Endothelial cell of umbilical vein (primary cell): ENCODE data around the gene ANKFN1. TPM values are rescaled to one million over a fixed set of nuclear protein-coding genes. Genes with fewer than 3 reads are reported as not detected.

Experiments used
- BruUV-seq: library from RNA; stranded (reverse); fragments of 400-500 nt; replicated peaks from 2 replicates; lab custom pipeline; 2021; lab: Mats Ljungman, UMichigan
- CTCF ChIA-PET: fragments of 300-600, 350-600 bp; sonication (Branson Sonifier 250); formaldehyde crosslinking; loops from one replicate; lab custom pipeline; 2021; ENCODE audit warnings: antibody characterized with exemption, inconsistent platforms; lab: Charles Lee
- POLR2A ChIA-PET: fragments of 300-600, 350-600 bp; sonication (Branson Sonifier 250); formaldehyde crosslinking; loops from one replicate; lab custom pipeline; 2021; ENCODE audit warnings: antibody characterized with exemption, inconsistent platforms; lab: Charles Lee
- DNase-seq: peaks from one replicate; pipeline ENCODE4 v3.0.0-alpha.2; 2011; ENCODE audit warnings: low read depth, low spot score
- FAIRE-seq: peaks from 2 replicates; lab custom pipeline; 2011; peaks lifted over from hg19 to GRCh38; lab: Jason Lieb, UNC
- H2AFZ ChIP-seq: 2 replicates; pipeline ENCODE4 v1.6.0; 2012; ENCODE audit warnings: low read depth, low read length, control low read depth, inconsistent platforms
- H3K27ac ChIP-seq: 2 replicates; pipeline ENCODE4 v1.5.1; 2011; ENCODE audit warnings: low read depth, mild to moderate bottlenecking, control low read depth, low read length, moderate library complexity; ENCODE audit not compliant: insufficient read depth
- H3K27me3 ChIP-seq, 2 experiments: 2 replicates each; pipeline versions ENCODE4 v1.6.0 to v1.6.1; 2011; ENCODE audit warnings: low read length in 2 of 2, mixed read lengths in 1 of 2; ENCODE audit not compliant: control insufficient read depth in 2 of 2, insufficient read depth in 2 of 2
- H3K36me3 ChIP-seq, 2 experiments: 2 replicates in 1 of 2; 3 replicates in 1 of 2; pipeline ENCODE4 v1.5.1; 2011; ENCODE audit warnings: low read length in 2 of 2, mild to moderate bottlenecking in 1 of 2, moderate library complexity in 1 of 2; ENCODE audit not compliant: control insufficient read depth in 2 of 2, insufficient read depth in 2 of 2; ENCODE audit errors: extremely low read depth in 1 of 2
- H3K4me1 ChIP-seq: 3 replicates; pipeline ENCODE4 v1.5.1; 2011; ENCODE audit warnings: mild to moderate bottlenecking, low read length; ENCODE audit not compliant: control insufficient read depth, insufficient read depth; ENCODE audit errors: extremely low read depth
- H3K4me2 ChIP-seq: 2 replicates; pipeline ENCODE4 v1.6.1; 2011; ENCODE audit warnings: low read length, control low read depth, mixed read lengths; ENCODE audit not compliant: insufficient read depth
- H3K4me3 ChIP-seq, 3 experiments: fragments of 200-600 bp in 1 of 3; sonication (generic), shearing (Covaris generic) in 1 of 3; replicated peaks in 1 of 3; 2 replicates each; pipeline ENCODE4 v1.5.1; 2011 to 2016; ENCODE audit warnings: control low read depth in 3 of 3, low read length in 3 of 3, mild to moderate bottlenecking in 2 of 3, inconsistent platforms in 1 of 3, low read depth in 1 of 3, moderate library complexity in 1 of 3; ENCODE audit not compliant: insufficient read depth in 1 of 3
- H3K79me2 ChIP-seq: 2 replicates; pipeline ENCODE4 v1.6.0; 2012; ENCODE audit warnings: low read length, inconsistent platforms; ENCODE audit not compliant: control insufficient read depth, insufficient read depth
- H3K9ac ChIP-seq: replicated peaks from 2 replicates; pipeline ENCODE3; 2011; ENCODE audit warnings: low read length, control low read depth; ENCODE audit not compliant: insufficient read depth; ENCODE audit errors: extremely low read depth
- H3K9me1 ChIP-seq: replicated peaks from 3 replicates; pipeline ENCODE4 v1.6.0; 2011; ENCODE audit warnings: mild to moderate bottlenecking, low read length; ENCODE audit not compliant: control insufficient read depth, insufficient read depth; ENCODE audit errors: extremely low read depth
- H3K9me3 ChIP-seq: replicated peaks from 2 replicates; pipeline ENCODE4 v1.5.1; 2012; ENCODE audit warnings: low read length, inconsistent platforms; ENCODE audit not compliant: control insufficient read depth, insufficient read depth
- H4K20me1 ChIP-seq: replicated peaks from 2 replicates; pipeline ENCODE3; 2011; ENCODE audit warnings: mild to moderate bottlenecking, low read length; ENCODE audit not compliant: control insufficient read depth, insufficient read depth; ENCODE audit errors: extremely low read depth
- CTCF ChIP-seq, 2 donors: IDR thresholded peaks; 1 replicate in 1 of 2; 2 replicates in 1 of 2; pipeline ENCODE4 v1.5.1; 2011; ENCODE audit warnings: low read length in 2 of 2, mild to moderate bottlenecking in 2 of 2, moderate library complexity in 2 of 2, control low read depth in 1 of 2, inconsistent platforms in 1 of 2, low read depth in 1 of 2; ENCODE audit not compliant: insufficient read depth in 1 of 2; ENCODE audit errors: extremely low read depth in 1 of 2
- EZH2 ChIP-seq: IDR thresholded peaks from 2 replicates; pipeline ENCODE4 v1.6.1; 2012; ENCODE audit warnings: borderline replicate concordance, low read depth, mild to moderate bottlenecking, moderate library complexity, low read length, inconsistent platforms; ENCODE audit not compliant: severe bottlenecking
- FOS ChIP-seq: IDR thresholded peaks from 2 replicates; pipeline ENCODE4 v1.6.1; 2011; ENCODE audit warnings: mild to moderate bottlenecking, low read length, moderate library complexity, borderline replicate concordance; ENCODE audit not compliant: insufficient read depth
- GATA2 ChIP-seq: IDR thresholded peaks from 2 replicates; pipeline ENCODE4 v1.7.0; 2011; ENCODE audit warnings: low read depth, mild to moderate bottlenecking, moderate library complexity, mixed read lengths, low read length; ENCODE audit not compliant: insufficient read length, insufficient read depth
- JUN ChIP-seq: IDR thresholded peaks from 2 replicates; pipeline ENCODE4 v1.6.1; 2011; ENCODE audit warnings: borderline replicate concordance, low read depth; ENCODE audit not compliant: insufficient read length, insufficient read depth
- MYC ChIP-seq: IDR thresholded peaks from one replicate; pipeline ENCODE4 v1.6.1; 2011; ENCODE audit warnings: mild to moderate bottlenecking, low read depth, low read length
- POLR2AphosphoS5 ChIP-seq: IDR thresholded peaks from 2 replicates; pipeline ENCODE4 v1.6.1; 2012; ENCODE audit warnings: low read depth, mild to moderate bottlenecking, control low read depth, low read length, moderate library complexity; ENCODE audit not compliant: insufficient read depth
- dilution Hi-C: fragments of 300-500 bp; cut with MboI; formaldehyde crosslinking; loops from one replicate; pipeline ENCODE4 v1.15.0; 2019; ENCODE audit warnings: low sequenced_read_pairs; ENCODE audit not compliant: extremely low pct_ligation_motif_present
- intact Hi-C: fragments of 100-400 bp; cut with micrococcal nuclease; formaldehyde crosslinking; loops from one replicate; pipeline ENCODE4 v1.10.0; 2022
- polyA plus RNA-seq, 4 experiments: library from polyadenylated mRNA; depleted of rRNA in 3 of 4; stranded (reverse) in 3 of 4; unstranded in 1 of 4; fragments of >200 nt; gene quantifications; 2 replicates each; pipeline versions ENCODE4 v1.2.1 to v1.2.3, GENCODE V29; 2011 to 2012; ENCODE audit warnings: missing spikeins in 1 of 4
- total RNA-seq: library from RNA; stranded (reverse); gene quantifications from 2 replicates; pipeline ENCODE4 v1.2.3, GENCODE V29; 2021
- TF ChIP-seq, protein P1 (sequence below): IDR thresholded peaks from 2 replicates; pipeline ENCODE4 v1.6.1; 2011; ENCODE audit not compliant: insufficient read depth, insufficient read length

Gene ANKFN1
- total and polyA plus RNA-seq, 2 donors (not counting 3 experiments of a cell fraction or from before 2014, with no cell fraction given), result 0.15 TPM; not detected in 1

DNA sequence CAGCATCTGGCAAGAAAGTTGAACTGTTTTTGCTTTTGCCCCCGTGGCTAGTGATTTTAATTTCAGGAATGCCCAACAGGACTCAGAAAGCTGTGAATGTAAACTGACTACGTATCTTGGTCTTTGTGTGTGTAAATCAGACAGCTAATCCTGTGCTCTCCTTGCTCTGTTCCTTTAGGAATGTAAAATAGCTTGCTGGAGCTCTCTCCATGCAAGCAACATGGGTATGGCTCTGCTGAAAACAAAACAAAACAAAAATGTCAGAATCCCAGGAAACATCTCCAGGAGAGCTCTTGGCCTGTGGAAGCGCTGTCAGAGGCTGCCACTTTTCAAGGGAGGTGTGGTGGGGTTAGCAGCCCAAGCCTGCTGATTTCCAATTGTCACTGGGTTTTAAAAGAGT is 278.5 kb downstream of the ANKFN1 start:
- POLR2A ChIA-PET, result no interaction called here
- FAIRE-seq, result no peak
- H3K27me3 ChIP-seq, result no peaks in the 10 kb centered on the region
- no peaks in the 10 kb centered on the region for H3K9me3 ChIP-seq
- CTCF ChIA-PET, result interaction anchor here (1.7 kb wide), 1 partner anchor 9 kb away, joined by 4 read pairs; no protein-coding TSS in a partner anchor
- no peak overlapping the region for H3K27ac ChIP-seq
- H3K4me2 ChIP-seq, result no peak overlapping the region
- H4K20me1 ChIP-seq, result no peaks in the 10 kb centered on the region
- H3K9me1 ChIP-seq, result no peaks in the 10 kb centered on the region
- intact Hi-C loops, result no loop called here
- DNase-seq, result no peak
- no peaks in the 10 kb centered on the region for H3K79me2 ChIP-seq
- no peak for TF ChIP-seq POLR2AphosphoS5
- no peak for TF ChIP-seq EZH2
- TF ChIP-seq MYC, result no peak
- TF ChIP-seq CTCF (IDR thresholded peaks at IDR 0.05; ENCODE audit: extremely low read depth in 1 of 2, insufficient read depth in 1 of 2, low read depth in 1 of 2, low read length in 2 of 2), result no peak
- no peak for TF ChIP-seq JUN
- TF ChIP-seq, protein P1, sequence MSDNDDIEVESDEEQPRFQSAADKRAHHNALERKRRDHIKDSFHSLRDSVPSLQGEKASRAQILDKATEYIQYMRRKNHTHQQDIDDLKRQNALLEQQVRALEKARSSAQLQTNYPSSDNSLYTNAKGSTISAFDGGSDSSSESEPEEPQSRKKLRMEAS, result no peak
- TF ChIP-seq FOS, result no peak
- no peak for TF ChIP-seq GATA2
- no peaks in the 10 kb centered on the region for H3K36me3 ChIP-seq
- dilution Hi-C loops, result no loop called here
- no peak overlapping the region for H2AFZ ChIP-seq
- no peak overlapping the region for H3K9ac ChIP-seq
- no peak overlapping the region for H3K4me3 ChIP-seq
- H3K4me1 ChIP-seq, result peaks cover 4% of the 10 kb centered on the region
- BruUV-seq, result no TSS peak
